Activated T-cell treated with anti-CD3 and anti-CD28 coated beads for 1 hour (primary cell): ENCODE data around the gene KIAA1755.

Experiments
- DNase-seq: peaks from one replicate; pipeline ENCODE4 v3.0.0-alpha.2; 2020; ENCODE audit warnings: low read depth

KIAA1755 gene

DNA sequence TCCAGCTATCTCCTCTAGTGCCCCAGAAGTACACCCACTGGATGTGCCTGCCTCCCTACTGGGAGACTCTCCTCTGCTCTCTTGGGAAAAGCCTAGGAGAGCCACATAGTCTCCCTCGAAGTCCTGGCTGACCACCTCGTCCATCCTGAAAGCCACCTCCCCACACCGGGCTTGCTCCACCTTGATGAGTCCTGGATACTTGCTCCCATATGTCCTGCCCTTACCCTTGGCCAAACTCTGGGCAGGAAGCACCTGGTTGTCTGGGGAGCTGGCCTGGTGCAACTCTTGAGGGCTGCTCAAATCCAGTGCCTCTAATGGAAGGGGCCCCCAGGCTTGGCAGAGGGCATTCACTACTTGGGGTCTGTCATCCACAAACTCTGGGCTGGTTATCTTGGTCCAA, 19.3 kb downstream of the KIAA1755 start:
- no peak for DNase-seq

- DNase-seq = no peak
These were observed 21.1 kb downstream of the KIAA1755 start for GRCh38 chr20:38239441-38239840.

- no peak for DNase-seq
These were observed 21.7 kb downstream of the KIAA1755 start for GRCh38 chr20:38238829-38239228.

DNA sequence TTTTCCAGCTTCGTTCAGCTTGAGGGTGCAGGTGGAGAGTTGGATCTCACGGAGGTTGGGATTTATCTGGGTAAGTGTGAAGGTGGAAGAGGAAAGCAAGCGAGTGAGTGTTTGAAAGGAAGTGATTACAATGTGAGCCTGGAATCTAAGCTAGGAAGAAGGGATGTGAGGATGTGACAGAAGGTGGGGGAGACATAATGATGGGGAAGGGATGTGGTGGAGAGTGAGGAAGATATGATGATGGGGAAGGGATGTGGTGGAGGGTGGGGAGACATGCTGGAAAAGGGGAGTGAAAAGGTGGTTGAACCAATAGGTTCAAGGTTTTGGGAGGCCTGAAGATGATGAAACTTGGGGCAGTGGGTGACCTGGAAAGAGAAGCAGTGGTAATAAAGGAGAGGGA, 23.2 kb downstream of the KIAA1755 start:
- DNase-seq = no peak

DNA sequence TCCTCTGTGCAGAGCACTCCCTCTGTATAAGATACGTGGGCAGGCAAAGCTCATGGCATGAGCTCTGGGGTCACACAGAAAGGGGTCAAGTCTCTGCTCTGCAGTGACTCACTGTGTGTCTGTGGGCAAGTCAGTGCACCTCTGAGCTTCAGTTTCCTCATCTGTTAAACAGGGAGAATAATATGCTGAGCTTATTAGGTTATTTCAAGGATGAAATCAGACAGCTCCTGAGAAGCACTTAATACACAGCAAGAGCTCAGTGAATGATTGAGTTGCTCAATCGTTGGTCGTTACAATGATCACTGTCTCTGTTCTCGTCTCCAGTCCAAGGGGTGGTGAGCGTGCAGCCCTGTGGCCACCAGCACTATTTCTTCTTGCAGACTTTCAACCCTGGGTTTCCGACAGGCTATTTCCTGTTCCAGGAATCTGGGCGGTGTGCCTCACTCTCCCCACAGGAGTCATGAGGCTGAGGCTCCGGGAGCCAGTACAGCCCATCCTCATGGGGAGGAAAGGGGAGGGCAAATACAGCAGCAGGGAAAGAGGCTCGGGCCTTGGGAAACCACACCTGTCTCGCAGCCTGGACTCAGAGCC, 28.9 kb downstream of the KIAA1755 start:
- DNase-seq = no peak

- DNase-seq = no peak
These were observed 29.5 kb downstream of the KIAA1755 start for GRCh38 chr20:38230957-38231526.

DNA sequence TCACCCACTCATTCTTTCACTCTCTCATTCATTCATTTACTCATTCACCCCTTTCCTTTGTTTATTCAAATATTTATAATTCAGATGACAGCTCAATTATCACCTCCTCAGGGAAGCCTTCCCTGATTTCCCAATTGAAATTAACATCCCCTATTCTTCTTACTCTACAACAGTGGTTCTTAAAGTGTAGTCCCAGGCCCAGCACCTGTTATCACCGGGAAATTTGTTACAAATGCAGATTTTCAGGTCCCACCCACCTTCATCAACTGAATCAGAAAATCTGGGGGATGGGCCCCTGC, 30.3 kb downstream of the KIAA1755 start:
- no peak for DNase-seq

GRCh38 chr20:38229376-38230252, 30.9 kb downstream of the KIAA1755 start:
- no peak for DNase-seq

DNA sequence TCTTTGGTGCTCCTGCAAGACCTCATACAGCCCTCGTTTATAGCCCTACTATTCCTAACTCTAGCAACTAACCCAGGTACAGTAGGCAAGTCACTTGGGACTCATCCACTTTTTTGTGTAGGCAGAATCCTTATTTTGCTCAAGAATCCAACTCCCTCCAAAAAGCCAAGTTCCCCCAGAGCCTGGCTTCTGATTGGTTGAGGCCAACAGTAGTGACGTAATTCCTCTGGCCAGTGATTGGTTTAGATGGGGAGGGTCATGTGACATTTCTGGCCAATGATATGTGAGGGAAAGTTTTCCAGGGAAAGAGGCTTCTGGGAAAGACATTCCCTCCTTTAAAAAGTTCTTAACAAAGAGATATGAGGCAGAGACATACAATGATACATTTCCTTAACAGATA, 32.1 kb downstream of the KIAA1755 start:
- no peak for DNase-seq

GRCh38 chr20:38227420-38228360, 32.8 kb downstream of the KIAA1755 start:
- DNase-seq = no peak

DNA sequence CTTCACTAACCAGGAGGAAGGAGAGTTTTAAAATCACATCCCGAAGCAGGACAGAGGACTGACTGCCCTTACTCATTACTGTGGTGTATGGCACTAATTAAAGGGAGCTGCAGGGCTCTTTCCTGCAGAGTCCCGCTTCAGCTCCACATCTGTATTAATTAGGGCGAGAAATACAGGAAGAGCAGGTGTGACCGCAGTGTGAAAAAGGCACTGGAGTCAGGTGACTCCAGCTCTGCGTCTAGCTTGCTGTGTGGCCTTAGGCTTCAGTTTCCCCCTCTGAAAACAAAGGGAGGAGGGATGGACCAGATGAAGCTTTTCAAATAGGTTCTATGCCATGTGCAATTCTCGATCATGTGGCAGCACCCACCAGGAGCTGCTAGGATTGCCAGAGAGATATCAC, 34.0 kb downstream of the KIAA1755 start:
- no peak for DNase-seq

DNA sequence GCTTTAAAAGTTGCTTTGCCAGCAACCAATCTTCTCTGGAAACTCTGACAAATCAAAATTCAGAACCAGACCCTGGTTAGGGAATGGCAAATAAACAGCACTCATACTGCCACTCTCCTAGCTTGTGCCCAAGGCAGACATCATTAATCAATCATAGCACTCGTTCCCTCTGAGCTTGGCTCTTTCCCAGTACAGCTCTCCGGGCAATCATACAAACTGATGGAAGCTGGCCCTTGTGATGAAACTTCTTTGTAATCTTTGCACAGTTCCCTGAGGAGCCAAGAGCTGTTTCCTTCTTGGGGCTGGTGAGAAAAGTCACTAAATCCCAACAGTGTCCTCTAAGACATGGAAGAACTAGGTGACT, 34.7 kb downstream of the KIAA1755 start:
- no peak for DNase-seq

GRCh38 chr20:38225240-38225899, 35.2 kb downstream of the KIAA1755 start:
- no peak for DNase-seq

DNA sequence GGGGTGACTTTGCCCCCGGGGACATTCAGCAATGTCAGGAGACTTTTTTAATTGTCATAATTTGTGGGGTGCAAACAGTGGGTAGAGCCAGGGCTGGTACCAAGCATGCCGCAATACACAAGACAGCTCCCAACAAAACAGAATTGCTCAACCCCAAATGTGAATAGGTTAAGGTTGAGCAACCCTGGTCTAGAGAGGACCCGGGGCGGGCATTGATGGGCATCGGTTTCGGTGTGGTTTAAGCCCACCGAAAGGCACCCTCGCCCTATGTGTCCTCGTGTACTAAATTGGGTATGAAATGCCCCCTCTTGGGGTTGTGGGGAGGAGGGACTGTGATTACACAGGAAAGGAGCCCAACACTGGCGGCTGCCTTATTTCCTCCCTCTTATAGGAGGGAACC, 36.0 kb downstream of the KIAA1755 start:
- no peak for DNase-seq

GRCh38 chr20:38223743-38224100, 36.8 kb downstream of the KIAA1755 start:
- DNase-seq = no peak

DNA sequence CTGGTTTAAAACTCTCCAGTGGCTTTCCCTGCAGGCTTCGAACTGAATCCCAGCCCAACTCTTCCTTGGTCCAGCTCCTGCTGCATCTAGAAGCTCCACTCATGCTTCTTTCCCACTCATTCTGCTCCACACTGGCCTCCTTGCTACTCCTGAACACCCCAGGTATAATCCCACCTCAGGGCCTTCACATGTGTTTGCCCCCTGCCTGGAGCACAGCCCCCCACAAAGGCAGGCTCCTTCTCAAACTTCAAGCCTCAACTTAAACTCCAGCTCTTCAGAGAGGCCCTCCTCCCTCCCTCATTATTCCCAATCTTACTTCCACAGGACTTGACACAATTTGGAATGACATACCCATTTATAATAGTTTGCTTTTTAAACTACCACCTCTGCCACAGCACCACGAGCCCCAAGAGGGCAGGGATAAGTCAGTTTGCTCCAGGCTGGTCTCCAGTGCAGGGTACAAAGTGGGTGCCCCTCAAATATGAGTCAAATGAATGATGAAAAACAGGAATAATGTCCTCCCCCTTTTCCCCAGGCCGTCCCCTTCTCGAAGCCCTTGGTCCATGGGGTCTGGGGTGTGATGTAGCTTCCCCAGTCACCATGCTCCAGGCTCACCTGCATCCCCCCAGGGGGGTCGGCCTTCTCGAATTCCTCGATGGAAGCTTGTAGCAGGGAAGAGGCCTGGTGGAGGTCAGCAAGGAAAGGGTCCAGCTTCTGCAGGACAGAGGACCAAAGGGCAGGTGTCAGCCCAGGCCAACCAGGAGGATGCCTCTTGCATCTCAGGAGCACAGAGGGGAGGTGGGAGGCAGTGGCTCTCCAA, 37.4 kb downstream of the KIAA1755 start:
- DNase-seq = no peak

GRCh38 chr20:38222231-38222922, 38.2 kb downstream of the KIAA1755 start:
- DNase-seq = peak; percentile 41

- peak; percentile 56 for DNase-seq
These were observed 39.4 kb downstream of the KIAA1755 start for GRCh38 chr20:38221119-38221589.

- DNase-seq = no peak
These were observed 39.9 kb downstream of the KIAA1755 start for GRCh38 chr20:38220587-38221118.
